OCI-LY7 (cell line): Measurements from ENCODE around the gene HSCB. TPM values are rescaled to one million over a fixed set of nuclear protein-coding genes. Genes with fewer than 3 reads are reported as not detected.

Experiments
- BruUV-seq: library from RNA; stranded (reverse); fragments of 400-500 nt; replicated peaks from 2 replicates; lab custom pipeline; 2021; lab: Mats Ljungman, UMichigan
- CTCF ChIA-PET: fragments of 300-600 bp; sonication (Branson Sonifier 250); formaldehyde crosslinking; loops from one replicate; lab custom pipeline; 2022; ENCODE audit warnings: antibody characterized with exemption; ENCODE audit not compliant: unreplicated experiment; lab: Charles Lee
- POLR2A ChIA-PET: fragments of 300-600 bp; sonication (Branson Sonifier 250); formaldehyde crosslinking; loops from one replicate; lab custom pipeline; 2022; ENCODE audit warnings: antibody characterized with exemption; lab: Charles Lee
- DNase-seq: peaks from one replicate; pipeline ENCODE4 v3.0.0-alpha.2; 2015; ENCODE audit warnings: low spot score
- H2AFZ ChIP-seq: fragments of 200-600 bp; sonication (generic), shearing (Covaris generic); 2 replicates; pipeline ENCODE4 v1.6.1; 2014; ENCODE audit warnings: mild to moderate bottlenecking, antibody characterized with exemption, low read length, moderate library complexity
- H3K27ac ChIP-seq: fragments of 200-600 bp; sonication (generic); 2 replicates; pipeline ENCODE4 v1.5.1; 2014; ENCODE audit warnings: mixed run types, low read depth, mild to moderate bottlenecking, moderate library complexity, low read length, inconsistent platforms; ENCODE audit not compliant: poor library complexity, severe bottlenecking
- H3K36me3 ChIP-seq: fragments of 200-600 bp; sonication (generic); 2 replicates; pipeline ENCODE4 v1.6.1; 2014; ENCODE audit warnings: mild to moderate bottlenecking, antibody characterized with exemption, low read length, moderate library complexity, mixed read lengths; ENCODE audit not compliant: insufficient read depth
- H3K4me1 ChIP-seq: fragments of 200-600 bp; sonication (generic); 2 replicates; pipeline ENCODE4 v1.5.1; 2014; ENCODE audit warnings: mild to moderate bottlenecking, low read length; ENCODE audit not compliant: insufficient read depth, poor library complexity, severe bottlenecking
- H3K4me2 ChIP-seq: fragments of 200-600 bp; sonication (generic); 2 replicates; pipeline ENCODE4 v1.6.1; 2014; ENCODE audit warnings: mild to moderate bottlenecking, low read length
- H3K4me3 ChIP-seq: fragments of 200-600 bp; sonication (generic); 2 replicates; pipeline ENCODE4 v1.5.1; 2014; ENCODE audit warnings: mild to moderate bottlenecking, low read depth, low read length; ENCODE audit not compliant: poor library complexity, severe bottlenecking
- H3K79me2 ChIP-seq: fragments of 200-600 bp; sonication (generic); 2 replicates; pipeline ENCODE4 v1.6.1; 2016; ENCODE audit warnings: low read depth, mild to moderate bottlenecking, low read length, moderate library complexity, mixed read lengths; ENCODE audit not compliant: insufficient read depth
- H3K9me2 ChIP-seq: fragments of 200-600 bp; sonication (generic); 2 replicates; pipeline ENCODE4 v1.6.1; 2016; ENCODE audit warnings: mild to moderate bottlenecking, low read length, mixed read lengths; ENCODE audit not compliant: insufficient read depth
- H3K9me3 ChIP-seq: fragments of 200-600 bp; sonication (generic); 2 replicates; pipeline ENCODE4 v1.6.1; 2014; ENCODE audit warnings: mild to moderate bottlenecking, mixed run types, low read length, mixed read lengths
- H4K20me1 ChIP-seq: fragments of 200-600 bp; sonication (generic); 2 replicates; pipeline ENCODE4 v1.6.1; 2014; ENCODE audit warnings: mild to moderate bottlenecking, antibody characterized with exemption, low read length, moderate library complexity, mixed read lengths; ENCODE audit not compliant: insufficient read depth
- CTCF ChIP-seq: fragments of 200-600 bp; sonication (generic); conservative IDR thresholded peaks from 2 replicates; pipeline ENCODE4 v1.5.1; 2014; ENCODE audit warnings: mild to moderate bottlenecking, antibody characterized with exemption, low read length, moderate library complexity, mixed read lengths
- EZH2phosphoT487 ChIP-seq: fragments of 200-600 bp; sonication (generic); IDR thresholded peaks from 2 replicates; pipeline ENCODE4 v1.6.1; 2018; ENCODE audit warnings: low read depth, borderline replicate concordance, mild to moderate bottlenecking, mixed run types, antibody characterized with exemption, low read length, moderate library complexity, mixed read lengths
- intact Hi-C: fragments of 100-400 bp; cut with micrococcal nuclease; formaldehyde crosslinking; loops from one replicate; pipeline ENCODE4 v1.10.0; 2022; ENCODE audit not compliant: unreplicated experiment
- total RNA-seq, 2 experiments: library from RNA; depleted of rRNA in 1 of 2; stranded (reverse); fragments of >200 nt in 1 of 2; shearing (Covaris generic) in 1 of 2; gene quantifications; 2 replicates each; pipeline ENCODE4 v1.2.3, GENCODE V29; 2014 to 2022

Gene HSCB
- total RNA-seq, 2 experiments from 2014 or later = 17.2 to 23.4 TPM

- no peak for DNase-seq
- CTCF ChIA-PET = no interaction called here
These were observed 27.0 kb downstream of the HSCB start for GRCh38 chr22:28768701-28769393.

GRCh38 chr22:28769394-28770085 lies 27.7 kb downstream of the HSCB start:
- Histone ChIP-seq H3K9me2 (no peaks in the 10 kb centered on the region), H3K4me1 (peaks cover 5% of the 10 kb centered on the region), H4K20me1 (0 out of 2 replicates have a peak, but pooled peaks cover under 1% of the 10 kb centered on the region), H2AFZ (no peak overlapping the region), H3K36me3 (peaks cover 4% of the 10 kb centered on the region), H3K4me3 (no peak overlapping the region), H3K9me3 (peaks cover 5% of the 10 kb centered on the region; the same call in 1 of the 2 replicates), H3K79me2 (peaks cover 14% of the 10 kb centered on the region; the same call in 1 of the 2 replicates), H3K27ac (no peak overlapping the region), H3K4me2 (no peak overlapping the region)
- no peak for DNase-seq
- POLR2A ChIA-PET = interaction anchor here (2.2 kb wide), 1 partner anchor 9 kb away, joined by 11 read pairs; no protein-coding TSS in a partner anchor
- intact Hi-C loops = loop anchor here (10.0 kb wide), 1 partner anchor 55 kb away; no protein-coding TSS in a partner anchor
- no TSS peak for BruUV-seq
- CTCF ChIA-PET = no interaction called here
- no peak for TF ChIP-seq CTCF
- TF ChIP-seq EZH2phosphoT487 = no peak

More at GRCh38 chr22:28768701-28769393, 27.0 kb downstream of the HSCB start:
- POLR2A ChIA-PET = interaction anchor here (2.2 kb wide), 1 partner anchor 8 kb away, joined by 11 read pairs; no protein-coding TSS in a partner anchor
- H4K20me1 ChIP-seq = no peaks in the 10 kb centered on the region
- H3K27ac ChIP-seq = no peak overlapping the region
- peaks cover 3% of the 10 kb centered on the region for H3K4me1 ChIP-seq
- H3K36me3 ChIP-seq = no peaks in the 10 kb centered on the region
- no peak overlapping the region for H3K4me2 ChIP-seq
- no TSS peak for BruUV-seq
- H3K9me2 ChIP-seq = no peaks in the 10 kb centered on the region
- no peak overlapping the region for H3K4me3 ChIP-seq
- peaks cover 5% of the 10 kb centered on the region; the same call in 1 of the 2 replicates for H3K9me3 ChIP-seq
- peaks cover 8% of the 10 kb centered on the region; the same call in 1 of the 2 replicates for H3K79me2 ChIP-seq
- TF ChIP-seq CTCF = no peak
- TF ChIP-seq EZH2phosphoT487 = no peak
- H2AFZ ChIP-seq = no peak overlapping the region
- intact Hi-C loops = no loop called here
